Measurements from ENCODE around the gene MKRN3. TPM values are rescaled to one million over a fixed set of nuclear protein-coding genes. Genes with fewer than 3 reads are reported as not detected.

Gene MKRN3
- polyA plus RNA-seq, 1 donor from 2014 or later = 10.7 TPM

DNA sequence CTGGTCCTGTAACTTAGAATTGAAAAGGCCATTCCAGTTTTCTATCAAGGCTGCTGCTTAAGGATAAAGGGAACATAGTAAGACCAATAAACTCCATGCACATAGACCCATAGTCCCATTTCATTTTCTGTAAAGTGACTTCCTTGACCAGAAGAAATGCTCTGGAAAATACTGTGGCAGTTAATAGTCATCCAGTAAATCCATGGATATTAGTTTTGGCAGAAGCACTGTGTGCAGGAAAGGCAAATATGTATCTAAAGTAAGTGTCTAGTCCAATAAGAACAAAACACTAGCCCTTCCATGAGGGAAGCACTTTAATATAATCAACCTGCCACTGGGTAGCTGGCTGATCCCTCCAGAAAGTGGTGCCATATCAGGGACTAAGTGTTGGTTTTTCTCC, 19.3 kb upstream of the MKRN3 start:
- Histone ChIP-seq H3K36me3 (ENCODE audit: insufficient read depth, low read length) (no peaks in the 10 kb centered on the region), H4K20me1 (ENCODE audit: insufficient read depth) (no peaks in the 10 kb centered on the region), H2AFZ (ENCODE audit: low read depth, low read length) (no peak overlapping the region), H3K4me3 (ENCODE audit: low read length) (no peak overlapping the region), H3K9ac (ENCODE audit: low read length) (no peak overlapping the region), H3F3A (ENCODE audit: insufficient read depth, low read length, poor library complexity, severe bottlenecking) (no peaks in the 10 kb centered on the region), H3K27me3 (ENCODE audit: insufficient read depth, low read depth, low read length) (no peaks in the 10 kb centered on the region), H3K9me2 (ENCODE audit: insufficient read depth, low read length) (no peaks in the 10 kb centered on the region), H3K79me2 (replicated peaks; ENCODE audit: insufficient read depth, low read length) (no peaks in the 10 kb centered on the region), H3K27ac (ENCODE audit: low read length) (no peak overlapping the region), H3K4me2 (ENCODE audit: low read length) (no peak overlapping the region), H3K9me3 (ENCODE audit: low read length) (no peaks in the 10 kb centered on the region)
- no peak for TF ChIP-seq SMC3 (conservative IDR thresholded peaks at IDR 0.05; ENCODE audit: poor library complexity)
- TF ChIP-seq POLR2AphosphoS5 (IDR thresholded peaks at IDR 0.05) = no peak
- no peak for TF ChIP-seq CTCF (IDR thresholded peaks at IDR 0.05; ENCODE audit: poor library complexity, severe bottlenecking)

DNA sequence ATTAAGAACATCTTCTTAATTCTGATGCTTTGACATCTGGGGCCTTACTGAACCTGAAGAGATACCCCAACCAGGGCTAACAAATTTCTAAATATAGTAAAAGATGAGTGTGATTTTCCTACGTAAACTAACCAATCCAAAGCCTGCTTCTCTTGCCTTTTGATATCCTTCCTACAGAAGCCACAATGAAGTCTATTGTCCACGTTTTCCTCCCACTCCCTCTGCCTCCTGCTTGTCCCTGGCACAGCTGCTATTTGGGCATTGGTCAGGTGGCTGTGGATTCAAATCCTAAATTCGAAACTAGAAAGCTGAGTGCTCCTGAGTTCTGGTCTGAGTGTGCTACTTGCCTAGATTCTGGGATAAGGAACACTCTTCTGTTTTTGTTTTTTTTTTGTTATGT, 17.4 kb upstream of the MKRN3 start:
- Histone ChIP-seq H4K20me1 (ENCODE audit: insufficient read depth) (no peaks in the 10 kb centered on the region), H3K9ac (ENCODE audit: low read length) (no peak overlapping the region), H3F3A (ENCODE audit: insufficient read depth, low read length, poor library complexity, severe bottlenecking) (no peaks in the 10 kb centered on the region), H3K9me2 (ENCODE audit: insufficient read depth, low read length) (no peaks in the 10 kb centered on the region), H3K27me3 (ENCODE audit: insufficient read depth, low read depth, low read length) (no peaks in the 10 kb centered on the region), H3K4me3 (ENCODE audit: low read length) (no peak overlapping the region), H3K36me3 (ENCODE audit: insufficient read depth, low read length) (no peaks in the 10 kb centered on the region), H3K79me2 (replicated peaks; ENCODE audit: insufficient read depth, low read length) (no peaks in the 10 kb centered on the region), H3K4me2 (ENCODE audit: low read length) (no peak overlapping the region), H3K27ac (ENCODE audit: low read length) (no peak overlapping the region), H2AFZ (ENCODE audit: low read depth, low read length) (no peak overlapping the region), H3K9me3 (ENCODE audit: low read length) (no peaks in the 10 kb centered on the region)
- TF ChIP-seq EZH2 (IDR thresholded peaks at IDR 0.05; ENCODE audit: borderline replicate concordance, insufficient read depth, low read length, poor library complexity, severe bottlenecking) = no peak
- TF ChIP-seq REST (IDR thresholded peaks at IDR 0.05; ENCODE audit: borderline replicate concordance) = no peak
- TF ChIP-seq CTCF (IDR thresholded peaks at IDR 0.05; ENCODE audit: poor library complexity, severe bottlenecking) = no peak
- no peak for TF ChIP-seq MXI1 (conservative IDR thresholded peaks at IDR 0.05; ENCODE audit: poor library complexity, severe bottlenecking)
- TF ChIP-seq RAD21 (conservative IDR thresholded peaks at IDR 0.05) = no peak
- TF ChIP-seq TAF1 (IDR thresholded peaks at IDR 0.05; ENCODE audit: low read depth) = no peak
- TF ChIP-seq SMC3 (conservative IDR thresholded peaks at IDR 0.05; ENCODE audit: poor library complexity) = no peak
- TF ChIP-seq POLR2AphosphoS5 (IDR thresholded peaks at IDR 0.05) = no peak
- TF ChIP-seq EP300 (conservative IDR thresholded peaks at IDR 0.05; ENCODE audit: poor library complexity, severe bottlenecking) = no peak

Data from neural cell (in vitro differentiated cells).